Measurements from ENCODE around the gene VAMP5.
"Not testable (repeated sequence)": the region's sequence is repeated elsewhere in the genome, so short reads cannot be mapped to it uniquely, and the experiment has no call there.

The VAMP5 gene

DNA sequence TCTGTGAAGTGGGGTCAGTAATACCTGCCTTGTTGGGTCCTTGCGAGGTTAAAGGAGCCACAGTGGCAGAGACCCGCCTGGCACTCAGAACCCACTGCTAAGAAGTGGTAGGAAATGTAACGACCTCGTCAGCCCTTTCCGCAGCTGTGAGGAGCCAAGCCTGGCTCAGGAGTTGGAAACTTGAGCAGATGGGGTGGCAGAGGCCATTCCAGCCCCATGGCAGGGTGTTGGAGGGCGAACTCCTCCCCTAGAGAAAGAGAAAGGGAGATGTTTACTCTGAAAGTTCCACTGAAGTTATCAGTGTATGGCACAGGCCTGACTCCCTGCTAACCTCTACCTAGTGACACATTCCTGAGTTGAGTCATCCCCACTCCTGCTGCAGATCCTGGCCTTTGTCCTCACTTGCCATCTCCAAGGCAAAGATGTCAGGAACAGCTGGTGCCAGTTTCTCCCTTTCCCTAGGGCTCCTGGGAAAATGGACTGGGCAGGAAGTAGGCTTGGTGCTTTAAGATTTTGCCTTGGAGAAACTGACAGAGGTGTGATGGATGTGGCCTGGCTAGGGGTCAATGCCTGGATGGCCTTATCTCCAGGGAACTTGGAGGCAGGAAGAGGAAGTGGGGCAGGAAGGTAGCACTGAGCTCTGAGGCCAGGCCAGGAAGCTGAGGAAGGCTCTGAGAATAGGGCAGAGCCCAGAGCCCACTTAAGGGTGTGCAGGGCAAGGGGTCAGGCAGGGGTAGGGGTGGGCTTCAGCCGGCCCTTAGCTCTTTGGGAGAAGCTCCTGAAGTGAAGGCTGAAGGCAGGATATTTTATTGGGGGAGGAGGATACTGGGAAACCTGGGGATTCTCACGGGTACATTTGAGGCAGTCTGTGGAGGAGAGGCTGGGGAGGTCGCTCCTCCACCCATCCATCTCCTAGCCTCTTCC lies 888 bp downstream of the VAMP5 start:
- DNase-seq = no peak

DNA sequence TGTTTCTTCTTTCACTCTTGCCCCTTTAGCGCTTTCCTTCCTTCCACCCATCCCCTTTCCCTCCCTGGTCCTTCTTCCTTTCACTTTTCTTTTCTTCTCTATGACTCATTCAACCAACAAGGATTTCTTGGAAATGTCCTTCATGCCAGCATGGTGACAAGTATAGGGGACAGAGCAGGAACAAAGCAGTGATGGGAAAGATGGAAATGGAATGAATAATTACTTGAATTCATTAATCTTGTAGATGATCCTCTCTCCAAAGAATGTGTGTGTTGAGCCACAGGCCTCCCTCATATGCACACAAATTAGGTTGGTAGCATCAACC lies 1.5 kb downstream of the VAMP5 start:
- no peak for DNase-seq

DNA sequence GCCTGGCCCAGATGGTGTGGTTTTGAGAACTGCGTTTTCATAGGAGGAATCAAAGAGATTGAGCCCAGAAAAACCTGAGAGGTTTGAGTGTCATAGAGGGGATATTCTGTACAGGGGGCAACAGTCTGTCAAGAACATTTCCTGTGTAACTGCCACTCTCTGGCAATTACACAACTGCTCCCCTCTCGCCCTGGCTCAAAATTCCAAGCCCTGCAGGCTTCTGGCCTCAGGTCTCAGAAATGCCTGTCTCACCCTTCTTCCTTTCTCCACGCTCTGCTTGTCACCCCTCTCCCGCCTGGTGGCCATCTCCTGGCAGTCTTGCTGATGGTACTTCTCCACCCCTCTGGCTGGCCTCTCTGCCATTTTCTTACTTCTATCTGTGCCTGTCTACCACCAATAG lies 4.0 kb downstream of the VAMP5 start:
- DNase-seq = no peak

GRCh38 chr2:85588645-85589044 lies 4.4 kb downstream of the VAMP5 start:
- no peak for DNase-seq

DNA sequence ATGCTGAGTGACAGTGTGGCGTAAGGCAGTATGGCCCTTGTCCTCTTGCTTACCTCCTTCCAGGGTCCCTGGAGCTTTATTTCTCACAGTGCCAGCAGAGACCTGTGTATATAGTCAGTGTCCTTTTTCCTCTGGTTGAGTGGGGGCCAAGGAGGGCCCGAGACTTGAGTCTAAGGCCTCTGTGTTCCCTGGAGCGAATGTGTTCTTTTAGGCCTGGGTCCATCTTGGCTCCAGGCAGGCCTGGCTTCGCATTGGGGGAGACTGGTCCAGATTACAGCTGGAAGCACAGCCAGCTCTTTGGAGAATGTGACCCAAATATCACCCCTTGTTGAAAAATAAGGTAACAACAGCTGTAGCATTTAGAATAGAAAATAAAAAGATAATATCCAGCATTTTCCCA lies 5.0 kb downstream of the VAMP5 start:
- DNase-seq = no peak

DNA sequence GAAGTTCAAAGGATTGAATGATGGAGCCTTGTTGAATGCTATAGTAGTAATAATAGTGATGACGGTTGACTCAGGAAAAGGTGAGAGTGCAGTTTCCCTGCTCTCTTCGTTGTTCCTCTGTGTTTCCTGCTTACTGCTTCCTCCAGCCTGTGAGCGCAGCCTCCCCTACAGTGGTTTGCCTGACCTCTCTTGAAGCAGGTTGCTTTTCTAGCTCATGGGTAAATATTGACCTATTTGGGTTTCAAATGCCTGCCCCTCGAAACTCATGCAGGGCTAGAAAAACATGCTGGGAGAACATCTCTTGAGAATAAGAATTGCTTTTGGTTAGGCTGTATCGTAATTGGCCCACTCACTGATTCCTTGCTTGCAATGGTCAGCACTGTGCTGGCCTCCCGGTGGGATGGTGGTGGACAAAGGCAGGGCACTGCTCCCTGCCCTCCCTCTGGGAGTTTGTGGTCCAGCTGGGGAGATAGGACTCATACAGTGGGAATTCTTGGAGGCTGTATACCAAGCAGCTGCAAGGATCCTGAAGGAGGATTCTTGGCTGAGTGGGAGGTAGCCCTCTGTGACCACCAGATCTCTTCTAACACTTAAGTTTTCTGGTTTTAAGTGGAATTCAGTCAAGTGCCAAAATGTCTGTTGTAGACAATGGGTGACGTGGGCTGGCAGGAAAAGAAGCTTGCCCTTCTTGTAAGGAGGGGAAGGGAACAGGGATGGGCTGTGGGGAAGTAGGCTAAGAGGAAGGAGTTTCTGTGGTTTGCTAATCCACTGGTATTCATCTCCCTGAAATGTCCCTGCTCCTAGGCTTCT lies 6.0 kb downstream of the VAMP5 start:
- no peak for DNase-seq

GRCh38 chr2:85590950-85591349 lies 6.7 kb downstream of the VAMP5 start:
- no peak for DNase-seq

GRCh38 chr2:85591563-85591962 lies 7.3 kb downstream of the VAMP5 start:
- no peak for DNase-seq

- DNase-seq = not testable (repeated sequence)
These were observed 8.1 kb downstream of the VAMP5 start for GRCh38 chr2:85592299-85592698.

DNA sequence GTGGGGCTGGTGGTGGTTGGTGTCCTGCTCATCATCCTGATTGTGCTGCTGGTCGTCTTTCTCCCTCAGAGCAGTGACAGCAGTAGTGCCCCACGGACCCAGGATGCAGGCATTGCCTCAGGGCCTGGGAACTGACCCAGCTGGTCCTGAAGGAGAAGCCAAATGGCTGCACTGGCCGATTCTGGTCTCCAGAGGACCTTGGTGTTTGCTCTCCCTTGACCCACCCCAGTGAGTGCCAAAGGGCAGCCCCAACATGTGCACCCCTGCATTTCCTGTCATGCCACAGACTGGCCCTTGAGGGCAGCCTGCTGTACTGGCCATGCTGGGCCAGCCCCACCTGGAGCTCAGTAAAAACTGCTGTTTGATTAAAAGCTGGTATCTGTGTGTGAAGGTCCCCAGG lies 8.8 kb downstream of the VAMP5 start:
- DNase-seq = no peak

DNA sequence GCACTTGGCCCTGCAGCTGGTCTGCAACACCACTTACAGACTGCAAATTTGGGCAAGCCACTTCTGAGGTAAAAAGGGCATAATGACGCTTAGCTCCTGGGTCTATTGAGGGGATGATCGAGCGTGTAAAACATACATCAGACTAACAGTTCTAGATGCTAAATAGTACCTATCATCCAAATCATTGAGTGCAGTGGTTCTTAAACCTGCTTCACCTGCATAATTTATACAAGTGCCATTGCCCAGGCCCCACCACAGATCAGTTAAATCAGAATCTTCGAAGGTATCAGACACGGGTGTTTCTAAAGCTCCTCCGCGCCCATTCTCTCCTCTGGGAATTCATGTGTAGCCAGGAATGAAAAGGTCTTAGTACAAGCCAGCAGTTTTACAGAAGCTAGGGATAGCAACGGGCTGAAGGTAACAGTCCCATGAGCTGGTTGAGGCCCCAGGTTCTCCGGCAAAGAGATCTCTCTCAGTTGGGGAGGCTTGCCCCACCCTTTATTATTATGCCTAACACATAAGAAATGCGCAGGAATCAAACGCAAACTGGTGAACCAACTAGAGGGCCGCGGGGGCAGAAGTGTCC lies 10.6 kb downstream of the VAMP5 start:
- DNase-seq = peak; percentile 18

- DNase-seq = peak; percentile 97
These were observed 11.2 kb downstream of the VAMP5 start, which contains the start of gene RNF181 for GRCh38 chr2:85595301-85596025. Gene RNF181 (plus strand): TSS chr2:85595745. CDS start chr2:85595764, 19 bp downstream.

DNA sequence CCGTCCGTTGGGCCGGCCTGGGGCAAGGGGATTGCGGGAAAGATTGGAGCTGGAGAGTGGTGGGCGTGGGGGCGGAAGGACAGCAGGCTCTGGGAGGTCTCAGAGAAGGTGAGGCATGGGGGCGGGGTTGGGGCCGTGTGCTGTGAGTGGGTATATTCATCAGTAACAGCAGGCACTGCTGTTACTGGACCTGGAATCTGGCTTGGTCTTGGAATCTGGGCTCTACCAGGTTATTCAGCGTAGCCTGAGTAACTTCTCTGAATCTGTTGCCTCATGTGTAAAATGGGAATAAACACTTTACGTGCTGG lies 11.7 kb downstream of the VAMP5 start:
- DNase-seq = no peak

DNA sequence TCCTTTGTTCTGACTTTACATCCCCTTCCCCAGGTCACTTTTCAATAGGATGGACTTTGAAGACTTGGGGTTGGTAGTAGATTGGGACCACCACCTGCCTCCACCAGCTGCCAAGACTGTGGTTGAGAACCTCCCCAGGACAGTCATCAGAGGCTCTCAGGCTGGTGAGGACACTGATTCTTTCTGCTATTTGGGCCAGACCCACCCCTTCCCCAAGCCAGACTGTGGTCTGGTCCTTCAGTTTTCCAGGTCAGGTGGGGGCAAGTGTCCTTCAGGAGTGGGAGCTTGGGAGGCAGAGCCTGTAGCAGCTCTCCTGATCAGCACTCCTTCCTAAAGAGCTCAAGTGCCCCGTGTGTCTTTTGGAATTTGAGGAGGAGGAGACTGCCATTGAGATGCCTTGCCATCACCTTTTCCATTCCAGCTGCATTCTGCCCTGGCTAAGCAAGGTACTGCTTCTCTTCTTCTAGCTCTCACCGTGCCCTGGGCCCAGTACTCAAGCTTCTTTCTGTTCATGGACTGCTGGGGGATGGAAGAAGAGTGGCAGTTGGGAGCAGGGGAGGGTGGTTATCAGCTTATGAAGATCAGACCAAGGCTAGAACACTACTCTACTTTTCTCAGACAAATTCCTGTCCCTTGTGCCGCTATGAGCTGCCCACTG lies 12.4 kb downstream of the VAMP5 start:
- DNase-seq = no peak

- DNase-seq = no peak
These were observed 13.0 kb downstream of the VAMP5 start for GRCh38 chr2:85597241-85597640.

DNA sequence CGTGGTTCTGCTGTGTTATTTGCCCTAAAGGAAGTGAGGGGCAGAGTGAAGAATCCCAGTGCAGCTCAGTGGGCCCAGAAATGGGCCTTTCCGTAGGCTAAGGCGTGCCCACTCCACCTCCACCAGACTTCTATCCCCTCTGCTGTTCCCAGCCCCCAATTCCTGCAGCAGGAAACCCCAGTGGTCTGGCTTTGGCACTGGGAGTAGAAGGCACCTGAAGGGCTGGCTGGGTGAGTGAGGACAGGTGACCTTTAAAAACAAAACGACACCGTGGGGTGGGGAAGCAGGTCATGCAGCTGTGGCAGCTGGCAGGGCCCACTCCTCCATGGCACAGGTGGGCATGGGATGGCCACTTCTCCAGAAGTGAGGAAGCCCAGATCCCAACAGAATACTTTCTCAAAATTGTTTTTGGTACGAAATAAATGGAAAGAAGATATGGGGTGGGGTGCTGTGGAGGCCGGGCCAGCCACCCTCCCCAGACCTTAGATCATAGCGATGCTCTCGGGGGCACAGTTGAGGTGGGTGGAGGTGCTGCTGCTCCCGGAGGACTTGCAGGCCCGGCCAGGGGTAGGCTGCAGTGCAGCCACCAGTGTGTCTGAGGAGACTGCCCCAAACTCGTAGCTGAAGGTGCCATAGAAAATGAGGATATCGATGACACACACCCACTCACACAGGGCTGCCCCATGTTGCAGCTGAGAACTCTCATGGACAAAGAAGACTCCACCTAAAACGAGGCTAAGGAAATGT lies 14.5 kb downstream of the VAMP5 start:
- no peak for DNase-seq

- no peak for DNase-seq
These were observed 15.4 kb downstream of the VAMP5 start for GRCh38 chr2:85599468-85600234.

GRCh38 chr2:85600235-85600575 lies 16.0 kb downstream of the VAMP5 start:
- no peak for DNase-seq

- no peak for DNase-seq
These were observed 16.9 kb downstream of the VAMP5 start for GRCh38 chr2:85600951-85601770.

DNA sequence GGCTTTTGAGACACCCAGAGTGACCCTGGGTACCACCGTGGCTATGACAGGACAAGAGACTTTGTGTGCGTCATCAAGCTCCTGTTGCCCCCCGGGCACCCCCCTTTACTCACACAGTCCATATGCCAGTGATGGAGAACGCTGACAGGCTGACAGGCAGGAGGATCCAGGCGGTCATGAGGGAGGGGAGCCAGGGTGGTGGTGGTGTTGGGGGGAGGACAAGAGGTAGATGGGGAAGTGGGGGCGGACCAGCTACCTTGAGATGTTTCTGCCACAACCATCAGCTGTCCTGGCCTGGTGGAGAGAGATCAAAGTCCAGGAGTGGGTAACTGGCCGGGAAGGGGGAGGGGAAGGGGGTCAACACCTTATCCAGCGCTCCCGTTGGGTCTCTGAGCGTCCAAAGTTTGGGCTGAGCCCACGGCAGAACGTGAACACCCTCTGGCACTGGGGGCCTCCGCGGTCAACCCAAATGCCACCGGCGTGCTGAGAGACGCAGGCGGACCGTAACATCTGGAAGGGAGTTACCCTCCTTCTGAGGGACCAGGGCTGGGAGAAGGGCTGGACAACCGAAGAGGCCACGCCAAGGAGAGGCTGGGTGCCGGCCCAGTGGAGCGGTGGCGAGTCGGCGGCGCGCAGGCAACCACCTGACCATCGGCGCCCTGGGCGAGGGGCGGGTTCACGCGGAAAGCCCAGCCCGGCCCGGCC lies 17.7 kb downstream of the VAMP5 start:
- DNase-seq = no peak
